ENCODE measurements around the gene TRMT6. TPM values are rescaled to one million over a fixed set of nuclear protein-coding genes. Genes with fewer than 3 reads are reported as not detected.
A peak's percentile ranks its signal among the peaks of the same experiment; 100 is the strongest.

Gene TRMT6
- total RNA-seq = 9.6 TPM

DNA sequence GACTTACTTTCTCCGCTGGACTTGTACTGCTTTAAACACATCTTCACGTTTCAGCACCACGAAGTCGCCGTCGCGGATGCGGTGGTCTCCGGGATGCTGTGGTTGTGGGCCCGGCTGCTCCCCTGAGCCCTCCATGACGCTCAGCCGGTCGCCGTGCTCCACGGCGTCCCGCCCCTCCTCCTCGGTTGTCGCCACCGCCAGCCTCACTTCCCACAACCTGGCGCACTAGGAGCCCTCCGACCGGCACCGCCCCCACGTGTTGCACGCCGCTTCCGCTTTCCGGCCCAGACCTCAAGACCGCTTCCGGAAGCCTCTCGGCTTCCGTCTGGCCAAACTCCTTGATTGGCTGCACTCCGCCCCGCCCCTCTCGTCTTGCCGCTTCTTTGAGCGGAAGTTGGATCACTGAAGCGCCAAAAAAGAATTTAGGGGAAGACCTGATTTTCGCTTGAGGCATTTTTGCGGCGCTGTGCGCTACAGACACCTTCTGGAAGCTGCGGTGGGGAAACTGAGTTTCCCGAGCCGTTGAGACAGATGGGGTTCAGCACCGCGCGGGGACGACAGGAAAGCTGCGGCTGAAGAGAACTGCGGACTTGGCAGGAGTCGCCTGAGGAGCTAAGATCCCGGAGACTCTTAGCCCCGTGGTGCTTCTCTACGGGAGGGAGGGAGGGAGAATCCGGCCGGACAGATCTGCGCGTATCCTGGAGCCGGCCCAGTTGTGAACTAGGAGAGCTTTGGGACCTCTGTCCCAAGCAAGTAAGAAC is at the start of gene TRMT6, which contains the start of gene MCM8:
Gene TRMT6 (minus strand): TSS at position 263 of the 761 bp plus-strand sequence. CDS start 128 bp downstream, at position 135.
Gene MCM8 (plus strand): TSS at position 382 of the 761 bp plus-strand sequence. CDS start 1,364 bp downstream, outside the sequence.
- intact Hi-C loops (cut with DNase I) = no loop called here
- Histone ChIP-seq H3K27ac (peak within 1 kb of the TSS; percentile 34), H3K36me3 (peaks cover 0 to 17% of the 10 kb centered on the region in 2 donors), H3K27me3 (no peaks in the 10 kb centered on the region), H3K9me3 (no peaks in the 10 kb centered on the region), H3K4me3 (peak within 1 kb of the TSS; percentile 79 to 88), H3K4me1 (peaks cover 24% of the 10 kb centered on the region)
- peak in 1 of 2 donors; percentile 96 for DNase-seq (ENCODE audit: extremely low spot score in 2 of 2)
- TF ChIP-seq CTCF (IDR thresholded peaks at IDR 0.05) = peak in 1 of 3 experiments; percentile 20
- TF ChIP-seq POLR2AphosphoS5 (IDR thresholded peaks at IDR 0.05; ENCODE audit: insufficient read depth in 1 of 2, low read depth in 1 of 2) = peak; percentile 89 to 98
- TF ChIP-seq POLR2A (IDR thresholded peaks at IDR 0.05) = no peak

DNA sequence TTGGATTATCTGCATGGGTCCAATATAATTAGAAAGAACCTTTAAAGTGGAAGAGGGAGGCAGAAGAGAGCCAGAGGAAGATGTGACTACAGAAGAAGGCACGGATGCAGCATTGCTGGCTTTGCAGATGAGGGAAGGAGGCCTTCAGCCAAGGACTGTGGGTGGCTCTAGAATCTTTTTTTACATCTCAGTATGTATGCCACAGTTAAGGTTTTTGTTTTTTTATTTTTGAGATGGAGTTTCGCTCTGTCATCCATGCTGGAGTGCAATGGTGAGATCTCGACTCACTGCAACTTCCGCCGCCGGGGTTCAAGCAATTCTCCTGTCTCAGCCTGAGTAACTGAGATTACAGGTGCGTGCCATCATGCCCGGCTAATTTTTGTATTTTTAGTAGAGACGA is 49.5 kb upstream of the TRMT6 start:
- Histone ChIP-seq H3K27ac (no peak overlapping the region), H3K36me3 (no peaks in the 10 kb centered on the region), H3K9me3 (no peaks in the 10 kb centered on the region), H3K27me3 (no peaks in the 10 kb centered on the region), H3K4me1 (no peaks in the 10 kb centered on the region), H3K4me3 (no peak overlapping the region)
- DNase-seq (ENCODE audit: extremely low spot score in 2 of 2) = no peak
- intact Hi-C loops (cut with DNase I) = no loop called here
- TF ChIP-seq POLR2A (IDR thresholded peaks at IDR 0.05) = no peak
- no peak for TF ChIP-seq CTCF (IDR thresholded peaks at IDR 0.05)
- TF ChIP-seq POLR2AphosphoS5 (IDR thresholded peaks at IDR 0.05; ENCODE audit: insufficient read depth in 1 of 2, low read depth in 1 of 2) = no peak

GRCh38 chr20:5996765-5997164 is 46.4 kb upstream of the TRMT6 start:
- DNase-seq (ENCODE audit: extremely low spot score in 2 of 2) = no peak
- Histone ChIP-seq H3K4me3 (no peak overlapping the region), H3K27me3 (no peaks in the 10 kb centered on the region), H3K27ac (no peak overlapping the region), H3K4me1 (no peaks in the 10 kb centered on the region), H3K36me3 (peaks cover 0 to 3% of the 10 kb centered on the region in 2 donors), H3K9me3 (no peaks in the 10 kb centered on the region)
- intact Hi-C loops (cut with DNase I) = no loop called here
- no peak for TF ChIP-seq POLR2AphosphoS5 (IDR thresholded peaks at IDR 0.05; ENCODE audit: insufficient read depth in 1 of 2, low read depth in 1 of 2)
- TF ChIP-seq POLR2A (IDR thresholded peaks at IDR 0.05) = no peak
- no peak for TF ChIP-seq CTCF (IDR thresholded peaks at IDR 0.05)

DNA sequence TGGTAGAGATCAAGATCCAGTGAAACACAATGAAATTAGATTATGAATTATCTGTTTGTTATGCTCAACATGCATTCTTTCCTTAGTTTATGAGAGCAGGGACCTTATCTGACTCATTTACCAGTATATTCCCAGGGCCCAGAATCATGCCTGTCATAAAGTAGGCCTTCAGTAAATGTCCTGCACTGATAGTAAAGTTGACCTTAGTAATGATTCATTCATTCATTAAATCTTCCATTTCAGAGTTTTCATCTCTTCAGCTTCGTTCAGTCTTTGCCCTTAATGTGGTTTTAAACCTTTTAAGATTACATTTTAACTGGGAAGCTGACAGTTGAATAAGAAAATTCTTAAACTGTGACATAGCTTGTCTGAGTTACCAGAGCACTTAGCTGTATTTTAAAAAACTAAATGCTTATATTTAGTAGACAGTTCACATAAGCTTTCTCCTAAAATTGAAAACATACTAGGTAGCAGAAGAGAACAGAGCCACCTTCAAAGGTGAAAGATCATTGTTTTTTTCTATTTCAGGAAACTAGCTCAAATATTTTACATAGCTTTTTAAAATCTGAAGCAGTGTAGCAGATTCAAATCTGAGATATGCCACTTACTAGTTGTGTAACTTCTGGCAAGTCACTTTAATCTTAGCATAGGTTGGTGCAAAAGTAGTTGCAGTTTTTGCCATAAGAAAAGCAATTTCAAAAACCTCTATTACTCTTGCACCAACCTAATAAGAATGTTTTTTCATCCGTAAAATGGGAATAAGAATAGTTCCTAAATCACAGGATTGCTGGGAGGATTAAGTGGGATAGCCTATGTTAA is 41.5 kb upstream of the TRMT6 start:
- Histone ChIP-seq H3K4me1 (no peaks in the 10 kb centered on the region), H3K36me3 (peaks cover 3 to 7% of the 10 kb centered on the region in 2 donors), H3K4me3 (no peak overlapping the region), H3K9me3 (no peaks in the 10 kb centered on the region), H3K27ac (no peak overlapping the region), H3K27me3 (no peaks in the 10 kb centered on the region)
- intact Hi-C loops (cut with DNase I) = no loop called here
- no peak for TF ChIP-seq POLR2A (IDR thresholded peaks at IDR 0.05)
- TF ChIP-seq POLR2AphosphoS5 (IDR thresholded peaks at IDR 0.05; ENCODE audit: insufficient read depth in 1 of 2, low read depth in 1 of 2) = no peak
- DNase-seq (ENCODE audit: extremely low spot score in 2 of 2) = no peak

DNA sequence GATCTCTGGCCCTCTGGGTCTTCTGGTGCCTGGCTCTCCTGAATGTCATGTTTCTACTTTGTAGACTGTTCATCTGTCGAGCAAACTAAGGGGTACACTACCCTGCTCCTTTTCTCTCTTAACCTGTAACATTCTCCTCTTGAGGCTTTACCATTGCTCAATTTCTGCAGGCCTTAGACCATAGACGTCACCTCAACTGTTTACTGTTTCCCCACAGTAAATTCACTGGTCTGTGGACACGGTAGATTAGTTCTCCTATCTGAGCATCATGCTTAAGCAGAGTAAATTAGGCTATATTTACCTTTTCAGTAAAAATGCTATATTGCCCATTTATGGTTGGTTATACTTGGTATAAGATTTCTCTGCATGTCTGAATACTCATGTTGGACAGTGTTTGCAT is 40.6 kb upstream of the TRMT6 start:
- Histone ChIP-seq H3K4me3 (no peak overlapping the region), H3K9me3 (no peaks in the 10 kb centered on the region), H3K36me3 (peaks cover 3 to 7% of the 10 kb centered on the region in 2 donors), H3K27ac (no peak overlapping the region), H3K4me1 (no peaks in the 10 kb centered on the region), H3K27me3 (no peaks in the 10 kb centered on the region)
- intact Hi-C loops (cut with DNase I) = no loop called here
- DNase-seq (ENCODE audit: extremely low spot score in 2 of 2) = no peak
- TF ChIP-seq CTCF (IDR thresholded peaks at IDR 0.05) = no peak
- no peak for TF ChIP-seq POLR2A (IDR thresholded peaks at IDR 0.05)
- TF ChIP-seq POLR2AphosphoS5 (IDR thresholded peaks at IDR 0.05; ENCODE audit: insufficient read depth in 1 of 2, low read depth in 1 of 2) = no peak

All from vagina (tissue), 2 donors.